B cell (primary cell): ENCODE data around the gene AMMECR1.

Experiments used
- EZH2 ChIP-seq: IDR thresholded peaks from 2 replicates; pipeline ENCODE4 v1.6.1; 2012; ENCODE audit warnings: borderline replicate concordance, low read depth, mild to moderate bottlenecking, moderate library complexity, low read length; ENCODE audit not compliant: insufficient read depth, poor library complexity, severe bottlenecking
- TF ChIP-seq, protein P1 (sequence below): fragments of 200-600 bp; IDR thresholded peaks from one replicate; pipeline ENCODE4 v1.8.0; 2022; ENCODE audit warnings: antibody characterized with exemption, mild to moderate bottlenecking

DNA sequence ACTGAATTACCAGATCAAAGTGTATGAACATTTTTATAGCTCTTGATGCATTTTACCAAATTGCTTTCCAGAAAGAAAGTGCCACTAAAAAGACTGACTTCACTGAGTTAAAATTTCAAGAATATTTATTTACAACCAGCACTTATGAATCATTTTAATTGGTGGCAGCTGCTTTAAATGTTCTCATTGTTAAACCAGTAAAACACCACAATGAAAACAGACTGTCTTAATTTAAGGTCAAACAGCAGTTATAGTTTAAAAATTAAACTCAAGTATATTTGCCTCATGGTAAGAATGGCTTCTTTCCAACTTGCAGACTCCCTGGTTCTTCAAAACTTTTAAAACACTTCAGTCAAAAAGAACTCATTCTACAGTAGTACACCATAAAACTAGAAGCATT is 36.9 kb downstream of the AMMECR1 start:
- TF ChIP-seq, protein P1, sequence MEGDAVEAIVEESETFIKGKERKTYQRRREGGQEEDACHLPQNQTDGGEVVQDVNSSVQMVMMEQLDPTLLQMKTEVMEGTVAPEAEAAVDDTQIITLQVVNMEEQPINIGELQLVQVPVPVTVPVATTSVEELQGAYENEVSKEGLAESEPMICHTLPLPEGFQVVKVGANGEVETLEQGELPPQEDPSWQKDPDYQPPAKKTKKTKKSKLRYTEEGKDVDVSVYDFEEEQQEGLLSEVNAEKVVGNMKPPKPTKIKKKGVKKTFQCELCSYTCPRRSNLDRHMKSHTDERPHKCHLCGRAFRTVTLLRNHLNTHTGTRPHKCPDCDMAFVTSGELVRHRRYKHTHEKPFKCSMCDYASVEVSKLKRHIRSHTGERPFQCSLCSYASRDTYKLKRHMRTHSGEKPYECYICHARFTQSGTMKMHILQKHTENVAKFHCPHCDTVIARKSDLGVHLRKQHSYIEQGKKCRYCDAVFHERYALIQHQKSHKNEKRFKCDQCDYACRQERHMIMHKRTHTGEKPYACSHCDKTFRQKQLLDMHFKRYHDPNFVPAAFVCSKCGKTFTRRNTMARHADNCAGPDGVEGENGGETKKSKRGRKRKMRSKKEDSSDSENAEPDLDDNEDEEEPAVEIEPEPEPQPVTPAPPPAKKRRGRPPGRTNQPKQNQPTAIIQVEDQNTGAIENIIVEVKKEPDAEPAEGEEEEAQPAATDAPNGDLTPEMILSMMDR: no peak
- TF ChIP-seq EZH2: no peak
